Measurements from ENCODE around the gene SLC44A3.

- TF ChIP-seq POLR2A (IDR thresholded peaks at IDR 0.05) (no peak), POLR2AphosphoS5 (IDR thresholded peaks at IDR 0.05) (no peak)
Measured at GRCh38 chr1:94862718-94863117, 42.6 kb downstream of the SLC44A3 start.

All from spleen (tissue), 3 donors.